ENCODE measurements around the gene CXCL13. TPM values are rescaled to one million over a fixed set of nuclear protein-coding genes. Genes with fewer than 3 reads are reported as not detected.

The CXCL13 gene
- total RNA-seq, 1 experiment from 2014 or later = not detected

GRCh38 chr4:77615153-77615552 lies 9.5 kb downstream of the CXCL13 start:
- no peak for DNase-seq (ENCODE audit: low spot score)
- H3K27me3 Mint-ChIP-seq (ENCODE audit: low read depth) = no peaks in the 10 kb centered on the region
- H3K4me1 Mint-ChIP-seq = peaks cover 8% of the 10 kb centered on the region
- H3K27ac Mint-ChIP-seq = no peak overlapping the region
- POLR2A ChIA-PET = no interaction called here
- ATAC-seq = no peak
- H3K4me3 Mint-ChIP-seq = no peak overlapping the region
- no peak for TF ChIP-seq MLX (CRISPR knock-in tag; IDR thresholded peaks at IDR 0.05)
- no peak for TF ChIP-seq ZSCAN18 (CRISPR knock-in tag; IDR thresholded peaks at IDR 0.05)
- no peak for TF ChIP-seq RELA (CRISPR knock-in tag; IDR thresholded peaks at IDR 0.05; ENCODE audit: borderline replicate concordance)
- TF ChIP-seq FOXP1 (CRISPR knock-in tag; IDR thresholded peaks at IDR 0.05; ENCODE audit: borderline replicate concordance) = no peak
- TF ChIP-seq ZMAT4 (CRISPR knock-in tag; IDR thresholded peaks at IDR 0.05) = no peak
- TF ChIP-seq ZNF232 (CRISPR knock-in tag; IDR thresholded peaks at IDR 0.05) = no peak
- no peaks in the 10 kb centered on the region; the same call in 1 of the 2 replicates for H3K9me3 Mint-ChIP-seq
- CTCF ChIA-PET = interaction anchor here (0.8 to 1.4 kb wide), 2 partner anchors 83 to 150 kb away, joined by 3 to 5 read pairs; no protein-coding TSS in a partner anchor
- no peaks in the 10 kb centered on the region for H3K36me3 Mint-ChIP-seq

- CTCF ChIA-PET = interaction anchor here (0.7 to 1.0 kb wide), 2 partner anchors 82 to 269 kb away, joined by 3 to 5 read pairs; no protein-coding TSS in a partner anchor
These were observed 11.6 kb downstream of the CXCL13 start for GRCh38 chr4:77617203-77617602.

More at GRCh38 chr4:77617203-77617602, 11.6 kb downstream of the CXCL13 start:
- no peak for ATAC-seq
- no peaks in the 10 kb centered on the region for H3K27me3 Mint-ChIP-seq (ENCODE audit: low read depth)
- no peak overlapping the region for H3K4me3 Mint-ChIP-seq
- DNase-seq (ENCODE audit: low spot score) = no peak
- POLR2A ChIA-PET = no interaction called here
- TF ChIP-seq AFF4 (CRISPR knock-in tag; IDR thresholded peaks at IDR 0.05; ENCODE audit: borderline replicate concordance) (no peak), NR1H2 (CRISPR knock-in tag; IDR thresholded peaks at IDR 0.05) (no peak), PRRX2 (CRISPR knock-in tag; IDR thresholded peaks at IDR 0.05) (no peak), ZNF121 (CRISPR knock-in tag; IDR thresholded peaks at IDR 0.05) (no peak), FOXP1 (CRISPR knock-in tag; IDR thresholded peaks at IDR 0.05; ENCODE audit: borderline replicate concordance) (no peak), FOXJ3 (CRISPR knock-in tag; IDR thresholded peaks at IDR 0.05; ENCODE audit: borderline replicate concordance) (no peak), NFYB (CRISPR knock-in tag; conservative IDR thresholded peaks at IDR 0.05; ENCODE audit: low read depth) (no peak)
- no peaks in the 10 kb centered on the region; the same call in 1 of the 2 replicates for H3K9me3 Mint-ChIP-seq
- H3K36me3 Mint-ChIP-seq = no peaks in the 10 kb centered on the region
- H3K27ac Mint-ChIP-seq = no peak overlapping the region
- peaks cover 8% of the 10 kb centered on the region for H3K4me1 Mint-ChIP-seq
